ENCODE data around the gene NAA15. TPM values are rescaled to one million over a fixed set of nuclear protein-coding genes. Genes with fewer than 3 reads are reported as not detected.

Gene NAA15
- total RNA-seq, 1 experiment from 2014 or later = 41.0 TPM

GRCh38 chr4:139324620-139325019 lies 23.3 kb downstream of the NAA15 start:
- no peak overlapping the region for H2AFZ ChIP-seq (ENCODE audit: low read length)
- ChIA-PET POLR2A (ENCODE audit: unreplicated experiment) (no interaction called here), CTCF (no interaction called here)
- TF ChIP-seq, protein P1, sequence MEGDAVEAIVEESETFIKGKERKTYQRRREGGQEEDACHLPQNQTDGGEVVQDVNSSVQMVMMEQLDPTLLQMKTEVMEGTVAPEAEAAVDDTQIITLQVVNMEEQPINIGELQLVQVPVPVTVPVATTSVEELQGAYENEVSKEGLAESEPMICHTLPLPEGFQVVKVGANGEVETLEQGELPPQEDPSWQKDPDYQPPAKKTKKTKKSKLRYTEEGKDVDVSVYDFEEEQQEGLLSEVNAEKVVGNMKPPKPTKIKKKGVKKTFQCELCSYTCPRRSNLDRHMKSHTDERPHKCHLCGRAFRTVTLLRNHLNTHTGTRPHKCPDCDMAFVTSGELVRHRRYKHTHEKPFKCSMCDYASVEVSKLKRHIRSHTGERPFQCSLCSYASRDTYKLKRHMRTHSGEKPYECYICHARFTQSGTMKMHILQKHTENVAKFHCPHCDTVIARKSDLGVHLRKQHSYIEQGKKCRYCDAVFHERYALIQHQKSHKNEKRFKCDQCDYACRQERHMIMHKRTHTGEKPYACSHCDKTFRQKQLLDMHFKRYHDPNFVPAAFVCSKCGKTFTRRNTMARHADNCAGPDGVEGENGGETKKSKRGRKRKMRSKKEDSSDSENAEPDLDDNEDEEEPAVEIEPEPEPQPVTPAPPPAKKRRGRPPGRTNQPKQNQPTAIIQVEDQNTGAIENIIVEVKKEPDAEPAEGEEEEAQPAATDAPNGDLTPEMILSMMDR (conservative IDR thresholded peaks at IDR 0.05; ENCODE audit: low read depth, low read length) = no peak
- TF ChIP-seq EZH2phosphoT487 (IDR thresholded peaks at IDR 0.05; ENCODE audit: borderline replicate concordance, low read length) (no peak), EZH2 (IDR thresholded peaks at IDR 0.05; ENCODE audit: low read length, unreplicated experiment) (no peak)
- H3F3A ChIP-seq (ENCODE audit: low read length, unreplicated experiment) = no peaks in the 10 kb centered on the region
- no peak for ATAC-seq
- H3K36me3 ChIP-seq (ENCODE audit: low read depth, low read length) = 0 out of 2 replicates have a peak, but pooled peaks cover 2% of the 10 kb centered on the region
- H4K20me1 ChIP-seq (ENCODE audit: low read length) = peaks cover 47% of the 10 kb centered on the region
- no peak overlapping the region for H3K9ac ChIP-seq (ENCODE audit: low read length)
- H3K4me1 ChIP-seq (ENCODE audit: insufficient read depth, low read length) = no peaks in the 10 kb centered on the region
- no TSS peak for BruUV-seq (replicated peaks)
- no peak overlapping the region for H3K27ac ChIP-seq (ENCODE audit: low read length)
- H3K9me3 ChIP-seq (ENCODE audit: low read length) = no peaks in the 10 kb centered on the region
- H3K4me2 ChIP-seq (ENCODE audit: low read length) = no peak overlapping the region
- DNase-seq = no peak
- H3K79me2 ChIP-seq (ENCODE audit: low read length) = peaks cover 100% of the 10 kb centered on the region
- H3K4me3 ChIP-seq (ENCODE audit: low read length) = no peak overlapping the region
- intact Hi-C loops (cut with micrococcal nuclease) = no loop called here
- no peaks in the 10 kb centered on the region for H3K27me3 ChIP-seq (ENCODE audit: low read length)
- no peaks in the 10 kb centered on the region for H3K9me2 ChIP-seq (replicated peaks; ENCODE audit: low read length)

DNA sequence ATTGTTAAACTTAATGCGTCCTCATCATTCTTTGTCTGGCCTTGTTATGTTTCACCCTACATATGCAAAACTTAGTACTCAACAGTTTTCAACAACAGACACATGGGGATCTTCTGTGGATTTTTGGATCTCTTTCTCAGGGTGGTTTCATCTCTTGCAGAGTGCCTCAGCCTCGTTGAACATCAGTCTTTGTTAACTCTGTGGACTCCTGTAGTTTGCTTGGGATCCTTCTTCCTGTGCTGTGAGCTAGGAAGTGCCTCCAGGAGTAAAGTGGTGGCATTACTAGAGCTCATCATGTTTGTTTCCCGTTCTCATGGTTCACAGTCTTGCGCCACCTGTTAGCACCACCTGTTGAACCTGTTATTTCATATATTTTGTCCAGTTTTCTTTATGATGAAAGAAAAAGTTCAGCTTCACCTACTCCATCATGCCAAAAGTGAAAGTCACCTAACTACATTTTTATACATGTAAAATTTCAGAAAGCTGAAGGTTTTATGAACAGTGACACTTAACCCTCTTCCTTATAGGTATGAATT lies 28.4 kb downstream of the NAA15 start:
- H3K4me2 ChIP-seq (ENCODE audit: low read length) = no peak overlapping the region
- H4K20me1 ChIP-seq (ENCODE audit: low read length) = peaks cover 24% of the 10 kb centered on the region; the same call in 1 of the 2 replicates
- no peak overlapping the region for H3K4me3 ChIP-seq (ENCODE audit: low read length)
- H3K9me3 ChIP-seq (ENCODE audit: low read length) = no peaks in the 10 kb centered on the region
- H2AFZ ChIP-seq (ENCODE audit: low read length) = no peak overlapping the region
- no peaks in the 10 kb centered on the region for H3K9me2 ChIP-seq (replicated peaks; ENCODE audit: low read length)
- no peaks in the 10 kb centered on the region for H3F3A ChIP-seq (ENCODE audit: low read length, unreplicated experiment)
- no TSS peak for BruUV-seq (replicated peaks)
- DNase-seq (no peak), ATAC-seq (no peak)
- intact Hi-C loops (cut with micrococcal nuclease) = no loop called here
- H3K9ac ChIP-seq (ENCODE audit: low read length) = no peak overlapping the region
- CTCF ChIA-PET = interaction anchor here (0.6 kb wide), 1 partner anchor 976 kb away, joined by 3 read pairs; no protein-coding TSS in a partner anchor
- H3K27me3 ChIP-seq (ENCODE audit: low read length) = no peaks in the 10 kb centered on the region
- no peak for TF ChIP-seq EZH2phosphoT487 (IDR thresholded peaks at IDR 0.05; ENCODE audit: borderline replicate concordance, low read length)
- TF ChIP-seq, protein P1 (conservative IDR thresholded peaks at IDR 0.05; ENCODE audit: low read depth, low read length) = no peak
- no peak for TF ChIP-seq EZH2 (IDR thresholded peaks at IDR 0.05; ENCODE audit: low read length, unreplicated experiment)
- POLR2A ChIA-PET (ENCODE audit: unreplicated experiment) = no interaction called here
- no peak overlapping the region for H3K27ac ChIP-seq (ENCODE audit: low read length)
- H3K4me1 ChIP-seq (ENCODE audit: insufficient read depth, low read length) = no peaks in the 10 kb centered on the region
- H3K36me3 ChIP-seq (ENCODE audit: low read depth, low read length) = peaks cover 4% of the 10 kb centered on the region
- H3K79me2 ChIP-seq (ENCODE audit: low read length) = peaks cover 100% of the 10 kb centered on the region

GRCh38 chr4:139330283-139330682 lies 29.0 kb downstream of the NAA15 start:
- no peak overlapping the region for H3K9ac ChIP-seq (ENCODE audit: low read length)
- H2AFZ ChIP-seq (ENCODE audit: low read length) = no peak overlapping the region
- BruUV-seq (replicated peaks) = no TSS peak
- H3K4me3 ChIP-seq (ENCODE audit: low read length) = no peak overlapping the region
- DNase-seq = no peak
- no peaks in the 10 kb centered on the region for H3K4me1 ChIP-seq (ENCODE audit: insufficient read depth, low read length)
- no peaks in the 10 kb centered on the region for H3K9me2 ChIP-seq (replicated peaks; ENCODE audit: low read length)
- H4K20me1 ChIP-seq (ENCODE audit: low read length) = peaks cover 19% of the 10 kb centered on the region; the same call in 1 of the 2 replicates
- no peak overlapping the region for H3K4me2 ChIP-seq (ENCODE audit: low read length)
- intact Hi-C loops (cut with micrococcal nuclease) = no loop called here
- ChIA-PET CTCF (interaction anchor here (0.6 kb wide), 1 partner anchor 975 kb away, joined by 3 read pairs; no protein-coding TSS in a partner anchor), POLR2A (ENCODE audit: unreplicated experiment) (no interaction called here)
- H3K79me2 ChIP-seq (ENCODE audit: low read length) = peaks cover 96% of the 10 kb centered on the region
- H3K36me3 ChIP-seq (ENCODE audit: low read depth, low read length) = peaks cover 4% of the 10 kb centered on the region
- no peak for TF ChIP-seq EZH2phosphoT487 (IDR thresholded peaks at IDR 0.05; ENCODE audit: borderline replicate concordance, low read length)
- no peak for TF ChIP-seq EZH2 (IDR thresholded peaks at IDR 0.05; ENCODE audit: low read length, unreplicated experiment)
- no peaks in the 10 kb centered on the region for H3F3A ChIP-seq (ENCODE audit: low read length, unreplicated experiment)
- no peaks in the 10 kb centered on the region for H3K27me3 ChIP-seq (ENCODE audit: low read length)
- H3K27ac ChIP-seq (ENCODE audit: low read length) = no peak overlapping the region
- H3K9me3 ChIP-seq (ENCODE audit: low read length) = no peaks in the 10 kb centered on the region
- no peak for ATAC-seq
